Inferior parietal cortex (tissue), 1 donor: ENCODE results near the gene COMT.
A peak's percentile ranks its signal among the peaks of the same experiment; 100 is the strongest.

Experiments used
- DNase-seq: peaks from one replicate; pipeline ENCODE4 v3.0.0-alpha.2; 2016; ENCODE audit errors: extremely low spot score

Gene COMT

DNA sequence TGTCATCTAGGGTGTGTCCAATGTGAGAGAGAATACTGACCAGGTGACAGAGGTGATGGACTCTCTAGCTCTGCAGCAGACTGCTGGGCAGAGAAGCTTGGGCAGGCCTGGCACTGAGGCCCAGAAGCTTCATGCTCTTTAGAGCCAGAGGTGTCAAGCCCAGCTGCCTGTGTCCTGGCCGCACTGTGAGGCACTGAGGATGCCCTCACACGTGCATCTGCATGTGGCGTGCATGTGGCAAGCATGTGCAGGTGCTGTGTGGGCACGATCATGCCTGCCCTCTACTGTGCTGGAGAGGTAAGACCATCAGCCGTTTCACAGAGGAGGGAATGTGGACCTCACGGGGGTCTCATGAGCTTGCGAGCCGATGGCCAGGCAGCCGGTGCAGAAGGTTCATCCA is 15.9 kb downstream of the COMT start:
- DNase-seq = no peak

GRCh38 chr22:19958083-19959042 is 16.8 kb downstream of the COMT start:
- no peak for DNase-seq

DNA sequence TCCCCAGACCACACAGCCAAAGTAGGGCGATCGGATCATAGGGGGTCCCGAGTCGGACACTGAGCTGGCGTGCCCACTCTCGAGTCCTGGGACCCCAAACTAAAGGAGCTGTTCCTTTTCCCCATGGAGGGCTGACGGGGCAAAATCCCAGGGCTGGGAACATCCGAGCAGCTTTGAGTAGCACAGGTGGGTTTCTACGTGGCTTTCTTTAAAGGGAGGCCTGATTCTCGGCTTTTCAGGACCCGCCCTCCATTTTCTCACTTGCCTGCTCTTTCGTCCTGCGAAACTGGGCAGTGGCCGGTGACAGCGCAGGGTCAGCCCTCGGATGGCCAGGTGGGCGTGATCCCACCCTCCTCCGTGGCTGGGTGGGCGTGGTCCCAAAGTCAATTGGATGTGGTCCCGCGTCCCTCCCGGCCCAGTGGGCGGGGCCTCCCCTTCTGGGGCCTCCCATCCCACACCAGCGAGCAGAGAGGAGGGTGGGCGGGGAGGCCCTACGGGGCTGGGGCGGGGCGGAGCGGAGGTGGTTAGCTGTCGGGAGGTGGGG is 17.5 kb downstream of the COMT start:
- DNase-seq = peak; percentile 53

GRCh38 chr22:19959587-19960490 is 18.3 kb downstream of the COMT start:
- DNase-seq = no peak

GRCh38 chr22:19960491-19961200 is 19.1 kb downstream of the COMT start:
- DNase-seq = no peak

DNA sequence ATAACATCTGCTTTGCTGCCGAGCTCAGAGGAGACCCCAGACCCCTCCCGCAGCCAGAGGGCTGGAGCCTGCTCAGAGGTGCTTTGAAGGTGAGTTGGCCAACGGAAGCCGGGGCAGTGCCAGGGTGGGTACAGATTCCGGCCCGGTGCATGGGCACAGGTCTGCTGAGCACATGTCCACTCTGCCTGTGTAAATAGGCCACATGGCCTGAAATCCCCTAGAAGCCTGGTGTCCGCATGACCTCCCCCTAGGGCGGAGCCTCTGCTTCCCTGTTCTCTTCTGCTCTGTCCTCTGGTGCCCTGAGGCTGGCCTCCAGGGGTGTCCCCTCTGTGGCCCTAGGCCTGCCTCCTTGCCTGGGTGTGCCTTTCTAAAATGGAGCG is 19.6 kb downstream of the COMT start:
- DNase-seq = no peak

DNA sequence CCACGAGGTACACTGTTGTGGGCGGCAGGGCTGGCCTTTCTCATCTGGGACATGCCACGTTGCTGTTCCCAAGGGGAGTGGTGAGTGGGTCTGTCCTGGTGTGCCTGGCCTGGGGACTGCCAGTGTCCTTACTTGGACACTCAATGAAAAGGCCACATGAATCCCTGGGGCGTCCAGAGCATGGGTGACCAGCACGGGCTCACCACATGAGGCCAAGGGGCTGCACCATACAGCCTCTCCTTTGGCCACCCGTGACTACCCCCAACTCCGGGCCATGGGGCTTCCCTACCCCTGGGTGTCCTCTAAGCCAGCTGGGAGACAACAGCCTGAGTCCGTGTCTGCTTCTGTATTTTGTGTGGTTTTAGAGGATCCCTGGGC is 20.3 kb downstream of the COMT start:
- DNase-seq = no peak

DNA sequence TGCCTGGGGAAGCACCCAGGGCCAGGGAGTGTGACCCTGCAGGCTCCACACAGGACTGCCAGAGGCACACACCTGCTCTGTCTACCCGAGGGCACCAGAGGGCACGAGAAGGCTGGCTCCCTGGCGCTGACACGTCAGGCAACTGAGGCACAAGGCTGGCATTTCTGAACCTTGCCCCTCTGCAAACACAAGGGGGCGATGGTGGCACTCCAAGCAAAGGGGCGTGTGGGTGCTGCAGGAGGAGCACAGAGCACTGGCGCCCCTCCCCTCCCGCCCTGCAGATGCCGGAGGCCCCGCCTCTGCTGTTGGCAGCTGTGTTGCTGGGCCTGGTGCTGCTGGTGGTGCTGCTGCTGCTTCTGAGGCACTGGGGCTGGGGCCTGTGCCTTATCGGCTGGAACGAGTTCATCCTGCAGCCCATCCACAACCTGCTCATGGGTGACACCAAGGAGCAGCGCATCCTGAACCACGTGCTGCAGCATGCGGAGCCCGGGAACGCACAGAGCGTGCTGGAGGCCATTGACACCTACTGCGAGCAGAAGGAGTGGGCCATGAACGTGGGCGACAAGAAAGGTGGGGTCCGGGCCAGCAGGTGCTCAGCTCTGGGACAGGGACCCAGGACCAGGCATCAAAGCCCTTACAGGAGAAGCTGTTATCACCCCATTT is 20.8 kb downstream of the COMT start:
- DNase-seq = peak; percentile 73

DNA sequence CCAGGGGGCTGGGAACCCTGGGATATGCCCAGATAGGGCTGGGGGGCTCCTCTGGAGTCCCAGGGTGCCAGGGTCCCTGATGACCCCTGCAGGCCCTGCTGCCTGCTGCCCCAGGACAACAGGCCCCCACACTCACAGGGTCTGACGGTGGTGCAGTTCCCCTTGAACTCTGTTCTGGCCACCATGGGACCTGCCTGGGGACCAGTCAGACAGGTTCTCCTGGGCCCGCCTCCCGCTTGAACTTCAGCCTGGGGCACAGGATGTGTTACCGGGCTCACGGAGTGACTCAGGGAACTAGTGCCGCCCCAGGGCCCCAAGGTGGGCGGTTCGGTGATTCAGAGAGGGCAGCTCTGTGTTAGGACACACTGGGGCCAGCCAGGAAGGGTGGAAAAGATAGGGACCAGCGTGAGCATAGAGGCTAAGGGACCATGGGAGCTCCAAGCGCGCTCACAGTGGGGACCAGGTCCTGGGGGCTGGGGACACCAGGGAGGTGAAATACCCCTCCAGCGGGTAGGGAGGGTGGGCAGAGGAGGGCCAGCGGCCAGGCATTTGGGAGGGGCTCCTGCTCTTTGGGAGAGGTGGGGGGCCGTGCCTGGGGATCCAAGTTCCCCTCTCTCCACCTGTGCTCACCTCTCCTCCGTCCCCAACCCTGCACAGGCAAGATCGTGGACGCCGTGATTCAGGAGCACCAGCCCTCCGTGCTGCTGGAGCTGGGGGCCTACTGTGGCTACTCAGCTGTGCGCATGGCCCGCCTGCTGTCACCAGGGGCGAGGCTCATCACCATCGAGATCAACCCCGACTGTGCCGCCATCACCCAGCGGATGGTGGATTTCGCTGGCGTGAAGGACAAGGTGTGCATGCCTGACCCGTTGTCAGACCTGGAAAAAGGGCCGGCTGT is 21.6 kb downstream of the COMT start:
- no peak for DNase-seq

- DNase-seq = no peak
Observed at GRCh38 chr22:19963863-19964642, 22.5 kb downstream of the COMT start.

DNA sequence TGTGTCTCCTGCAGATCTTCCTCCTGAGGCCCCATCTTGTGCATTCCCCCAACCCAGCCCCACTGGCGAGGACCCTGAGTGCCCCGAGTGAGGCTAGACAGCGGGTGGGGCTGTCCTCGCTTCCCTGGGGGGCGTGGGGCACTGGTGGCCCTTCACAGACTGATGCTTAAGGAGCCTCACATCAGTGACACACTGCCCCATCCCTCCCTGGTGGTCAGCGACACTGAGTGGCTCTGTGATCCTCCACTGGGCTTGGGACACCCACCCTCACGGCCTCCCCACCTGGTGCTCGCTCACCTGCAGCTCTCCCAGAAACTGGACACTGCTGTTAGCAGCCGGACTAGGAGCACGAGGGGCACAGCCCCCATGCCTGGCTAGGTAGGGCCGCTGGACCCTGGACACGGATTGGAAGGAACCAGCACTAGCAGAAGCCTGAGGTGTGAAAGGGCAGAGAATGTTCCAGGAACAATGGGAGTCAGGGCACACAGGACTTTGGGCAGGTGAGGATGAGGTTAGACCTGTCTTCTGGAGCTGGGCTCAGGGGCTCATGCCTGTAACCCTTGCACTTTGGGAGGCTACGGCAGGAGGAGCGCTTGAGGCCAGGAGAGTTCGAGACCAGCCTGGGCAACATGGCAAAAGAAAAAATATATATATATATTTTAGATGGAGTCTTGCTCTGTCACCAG is 23.3 kb downstream of the COMT start:
- no peak for DNase-seq

DNA sequence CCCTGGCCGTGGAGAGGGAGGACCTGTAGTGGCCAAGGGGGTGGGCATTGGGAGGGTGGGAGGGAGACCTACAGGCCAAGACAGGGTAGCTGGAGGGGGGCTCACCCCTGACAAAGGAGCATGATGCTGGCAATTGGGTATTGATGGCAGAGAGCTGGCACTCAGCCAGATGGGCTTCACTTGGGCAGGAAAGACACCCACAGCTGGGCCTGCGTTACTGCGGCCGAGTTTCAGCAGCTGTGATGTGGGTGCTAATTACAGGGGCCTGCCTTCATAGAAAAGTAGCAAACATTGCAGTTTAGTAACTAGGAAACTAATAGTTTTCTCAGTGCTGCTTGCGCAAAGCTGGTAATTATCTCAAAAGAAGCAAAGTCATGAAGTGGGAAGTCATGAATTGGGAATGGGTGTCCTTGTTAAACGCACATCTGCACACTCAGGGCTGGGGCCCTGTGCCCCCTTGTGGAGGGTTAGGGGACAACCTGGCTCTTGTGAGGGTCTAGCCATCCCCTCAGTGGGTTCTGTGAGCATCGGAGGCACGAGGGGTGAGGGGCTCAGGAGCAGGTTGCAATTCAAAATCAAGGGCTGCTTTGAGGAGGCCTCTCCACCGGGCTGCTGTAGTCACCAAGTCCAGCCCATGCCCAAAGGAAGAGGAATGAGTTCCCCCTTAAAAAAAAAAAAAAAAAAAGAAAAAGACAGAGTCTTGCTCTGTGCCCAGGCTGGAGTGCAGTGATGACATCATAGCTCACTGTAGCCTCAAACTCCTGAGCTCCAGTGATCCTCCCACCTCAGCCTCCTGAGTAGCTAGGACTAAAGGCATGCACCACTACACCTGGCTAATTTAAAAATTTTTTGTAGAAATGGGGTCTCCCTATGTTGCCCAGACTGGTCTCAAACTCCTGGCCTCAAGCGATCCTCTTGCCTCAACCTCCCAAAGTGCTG is 24.5 kb downstream of the COMT start:
- no peak for DNase-seq

DNA sequence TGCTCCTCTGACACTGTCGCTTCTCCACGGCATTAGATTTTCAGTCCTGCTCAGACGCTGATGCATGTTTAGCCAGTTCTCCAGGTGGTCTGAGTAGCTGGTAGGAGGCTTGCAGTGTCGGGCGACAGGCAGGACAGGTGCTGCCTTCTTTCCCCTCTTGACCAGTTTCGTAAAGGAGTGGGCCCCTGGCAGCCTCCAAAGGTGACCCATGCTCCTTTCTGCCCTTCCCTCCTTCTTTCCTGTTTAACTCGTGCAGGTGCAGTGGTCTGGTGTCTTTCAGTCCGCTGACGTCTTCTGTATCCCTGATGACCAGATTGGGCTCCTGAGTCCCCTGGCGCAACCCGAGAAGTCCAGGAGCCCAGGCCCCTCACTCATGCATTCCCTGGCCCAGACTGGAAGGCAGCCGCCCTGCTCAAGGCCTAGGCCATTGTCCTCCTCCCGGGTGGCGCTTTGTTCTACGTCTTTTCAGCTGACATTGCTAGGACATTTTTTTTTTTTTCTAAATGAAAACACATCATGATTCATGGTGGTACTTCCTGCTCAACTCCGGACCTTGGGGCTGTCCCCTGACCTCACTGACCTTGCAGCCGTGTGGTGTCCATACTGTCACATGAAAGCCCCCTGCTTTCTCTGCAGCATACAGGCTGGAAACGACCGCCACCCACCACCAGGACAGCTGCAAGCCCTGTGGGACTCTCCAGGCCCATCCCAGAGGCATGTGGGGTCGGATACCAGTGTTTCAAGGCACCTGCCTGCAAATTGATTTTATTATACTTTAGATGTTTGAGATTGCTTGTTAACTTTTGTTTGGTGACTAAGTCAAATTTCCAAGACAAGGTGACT is 25.6 kb downstream of the COMT start:
- no peak for DNase-seq

GRCh38 chr22:19967850-19968449 is 26.4 kb downstream of the COMT start:
- no peak for DNase-seq

- DNase-seq = no peak
Observed at GRCh38 chr22:19968450-19968891, 26.9 kb downstream of the COMT start.
